ENCODE results near the gene UMPS. TPM values are rescaled to one million over a fixed set of nuclear protein-coding genes. Genes with fewer than 3 reads are reported as not detected.

The UMPS gene
- total RNA-seq, 2 donors from 2014 or later = 6.6 to 14.3 TPM

- H3K27ac ChIP-seq = no peak overlapping the region
- H3K36me3 ChIP-seq = no peaks in the 10 kb centered on the region
- no peaks in the 10 kb centered on the region for H3K9me3 ChIP-seq
- H3K4me3 ChIP-seq = no peak overlapping the region
- H3K4me1 ChIP-seq = peaks cover 0 to 9% of the 10 kb centered on the region in 2 donors
- TF ChIP-seq CTCF (IDR thresholded peaks at IDR 0.05) = no peak
- no peaks in the 10 kb centered on the region for H3K27me3 ChIP-seq
- DNase-seq (ENCODE audit: low spot score) = peak; percentile 5
Observed at GRCh38 chr3:124685481-124685880, 44.8 kb upstream of the UMPS start.

- H3K9me3 ChIP-seq = no peaks in the 10 kb centered on the region
- H3K4me3 ChIP-seq = no peak overlapping the region
- TF ChIP-seq CTCF (IDR thresholded peaks at IDR 0.05) = no peak
- H3K27ac ChIP-seq = no peak overlapping the region
- H3K27me3 ChIP-seq = no peaks in the 10 kb centered on the region
- peak; percentile 23 for DNase-seq (ENCODE audit: low spot score)
- peaks cover 0 to 9% of the 10 kb centered on the region in 2 donors for H3K4me1 ChIP-seq
- no peaks in the 10 kb centered on the region for H3K36me3 ChIP-seq
Observed at GRCh38 chr3:124686028-124686670, 44.1 kb upstream of the UMPS start.

GRCh38 chr3:124688581-124689454 is 41.4 kb upstream of the UMPS start:
- Histone ChIP-seq H3K27me3 (no peaks in the 10 kb centered on the region), H3K27ac (no peak overlapping the region), H3K4me3 (no peak overlapping the region), H3K9me3 (no peaks in the 10 kb centered on the region), H3K36me3 (no peaks in the 10 kb centered on the region), H3K4me1 (peaks cover 0 to 9% of the 10 kb centered on the region in 2 donors)
- peak; percentile 69 for DNase-seq (ENCODE audit: low spot score)
- peak; percentile 77 to 91 for TF ChIP-seq CTCF (IDR thresholded peaks at IDR 0.05)

- TF ChIP-seq CTCF (IDR thresholded peaks at IDR 0.05) = no peak
- DNase-seq (ENCODE audit: low spot score) = peak; percentile 13
- H3K4me3 ChIP-seq = no peak overlapping the region
- H3K27ac ChIP-seq = no peak overlapping the region
- peaks cover 0 to 9% of the 10 kb centered on the region in 2 donors for H3K4me1 ChIP-seq
- H3K27me3 ChIP-seq = no peaks in the 10 kb centered on the region
- H3K36me3 ChIP-seq = no peaks in the 10 kb centered on the region
- no peaks in the 10 kb centered on the region for H3K9me3 ChIP-seq
Observed at GRCh38 chr3:124691599-124691998, 38.7 kb upstream of the UMPS start.

- Histone ChIP-seq H3K4me1 (no peaks in the 10 kb centered on the region), H3K27ac (no peak overlapping the region), H3K9me3 (no peaks in the 10 kb centered on the region), H3K36me3 (no peaks in the 10 kb centered on the region), H3K4me3 (no peak overlapping the region), H3K27me3 (no peaks in the 10 kb centered on the region)
- DNase-seq (ENCODE audit: low spot score) = peak; percentile 32
- TF ChIP-seq CTCF (IDR thresholded peaks at IDR 0.05) = no peak
Observed at GRCh38 chr3:124694486-124694885, 35.8 kb upstream of the UMPS start.

All from right atrium auricular region (tissue), 2 donors.